Activated B cell treated with CpG ODN at 0.5 μM for 24 hours (primary cell): ENCODE measurements around the gene JADE1. TPM values are rescaled to one million over a fixed set of nuclear protein-coding genes. Genes with fewer than 3 reads are reported as not detected.
A peak's percentile ranks its signal among the peaks of the same experiment; 100 is the strongest.

Experiments
- ATAC-seq: fragments of 200-7000 bp; cut with Tn5 transposase; one replicate; pipeline ENCODE4 v1.10.0; 2021; ENCODE audit warnings: low read depth, mild to moderate bottlenecking, moderate library complexity
- CTCF ChIA-PET: fragments of 350-600 bp; sonication (Branson Sonifier 250); formaldehyde crosslinking; loops from one replicate; lab custom pipeline; 2021; ENCODE audit warnings: antibody characterized with exemption; lab: Charles Lee
- POLR2A ChIA-PET: fragments of 350-600 bp; sonication (Branson Sonifier 250); formaldehyde crosslinking; loops from one replicate; lab custom pipeline; 2021; ENCODE audit warnings: antibody characterized with exemption; lab: Charles Lee
- DNase-seq: peaks from one replicate; pipeline ENCODE4 v3.0.0; 2022
- H3K27ac Mint-ChIP-seq: one replicate; pipeline ENCODE4 v1.8.0; 2020; ENCODE audit warnings: mixed read lengths
- H3K27me3 Mint-ChIP-seq: one replicate; pipeline ENCODE4 v1.8.0; 2021; ENCODE audit warnings: mixed read lengths
- H3K36me3 Mint-ChIP-seq: one replicate; pipeline ENCODE4 v1.8.0; 2021; ENCODE audit warnings: low read depth, mixed read lengths
- H3K4me1 Mint-ChIP-seq: one replicate; pipeline ENCODE4 v1.8.0; 2021; ENCODE audit warnings: mixed read lengths
- H3K4me3 Mint-ChIP-seq: one replicate; pipeline ENCODE4 v1.8.0; 2020; ENCODE audit warnings: mild to moderate bottlenecking, mixed read lengths
- H3K9me3 Mint-ChIP-seq: one replicate; pipeline ENCODE4 v1.8.0; 2020; ENCODE audit warnings: mixed read lengths
- CTCF ChIP-seq: fragments of 200-600 bp; IDR thresholded peaks from one replicate; pipeline ENCODE4 v1.8.0; 2022; ENCODE audit warnings: antibody characterized with exemption, mild to moderate bottlenecking
- intact Hi-C: fragments of 100-400 bp; cut with micrococcal nuclease; formaldehyde crosslinking; loops from one replicate; pipeline ENCODE4 v1.15.1; 2024
- total RNA-seq: library from RNA; stranded (reverse); gene quantifications from 2 replicates; pipeline ENCODE4 v1.2.3, GENCODE V29; 2022

Gene JADE1
- 26.2 and 29.2 TPM in 2 replicates for total RNA-seq

- ATAC-seq (peak; percentile 69), DNase-seq (peak; percentile 79)
- peak within 1 kb of the TSS; percentile 97 for H3K4me3 Mint-ChIP-seq
- H3K4me1 Mint-ChIP-seq = peaks cover 15% of the 10 kb centered on the region
- peak within 1 kb of the TSS; percentile 98 for H3K27ac Mint-ChIP-seq
- no peak for TF ChIP-seq CTCF
- H3K36me3 Mint-ChIP-seq = peaks cover 9% of the 10 kb centered on the region
- H3K27me3 Mint-ChIP-seq = no peaks in the 10 kb centered on the region
- no peaks in the 10 kb centered on the region for H3K9me3 Mint-ChIP-seq
- ChIA-PET POLR2A (interaction anchor here (0.6 to 1.5 kb wide), 16 partner anchors 11 to 973 kb away, joined by 3 to 14 read pairs (median 5); partner anchors contain the start of genes ABHD18, MFSD8 and SCLT1), CTCF (interaction anchor here (0.6 to 0.8 kb wide), 3 partner anchors 21 to 355 kb away, joined by 3 read pairs; partner anchors contain the start of gene SCLT1)
- intact Hi-C loops = loop anchor here (1.0 to 5.0 kb wide), 9 partner anchors 27 to 929 kb away; partner anchors contain the start of genes LARP1B and PLK4
Measured at GRCh38 chr4:128809477-128810330, at the start of gene JADE1. Gene JADE1 (plus strand): TSS chr4:128809700. CDS start chr4:128831759, 22,059 bp downstream.

- no peaks in the 10 kb centered on the region for H3K36me3 Mint-ChIP-seq
- CTCF ChIA-PET = no interaction called here
- ATAC-seq (no peak), DNase-seq (no peak)
- POLR2A ChIA-PET = no interaction called here
- intact Hi-C loops = no loop called here
- H3K4me1 Mint-ChIP-seq = no peaks in the 10 kb centered on the region
- no peak for TF ChIP-seq CTCF
- H3K9me3 Mint-ChIP-seq = no peaks in the 10 kb centered on the region
- no peak overlapping the region for H3K27ac Mint-ChIP-seq
- H3K4me3 Mint-ChIP-seq = no peak overlapping the region
- peaks cover 7% of the 10 kb centered on the region for H3K27me3 Mint-ChIP-seq
Measured at GRCh38 chr4:128766781-128767180, 42.7 kb upstream of the JADE1 start.

- no peaks in the 10 kb centered on the region for H3K9me3 Mint-ChIP-seq
- no peak for TF ChIP-seq CTCF
- intact Hi-C loops = no loop called here
- no peak for ATAC-seq
- no peaks in the 10 kb centered on the region for H3K36me3 Mint-ChIP-seq
- no peak overlapping the region for H3K4me3 Mint-ChIP-seq
- no peak overlapping the region for H3K27ac Mint-ChIP-seq
- DNase-seq = no peak
- H3K4me1 Mint-ChIP-seq = no peaks in the 10 kb centered on the region
- CTCF ChIA-PET = no interaction called here
- POLR2A ChIA-PET = no interaction called here
- H3K27me3 Mint-ChIP-seq = peaks cover 7% of the 10 kb centered on the region
Measured at GRCh38 chr4:128768373-128768996, 41.0 kb upstream of the JADE1 start.

- POLR2A ChIA-PET = no interaction called here
- Mint-ChIP-seq H3K4me1 (no peaks in the 10 kb centered on the region), H3K27me3 (peaks cover 7% of the 10 kb centered on the region), H3K27ac (no peak overlapping the region), H3K4me3 (no peak overlapping the region), H3K9me3 (no peaks in the 10 kb centered on the region), H3K36me3 (no peaks in the 10 kb centered on the region)
- TF ChIP-seq CTCF = no peak
- ATAC-seq (no peak), DNase-seq (no peak)
- intact Hi-C loops = no loop called here
- CTCF ChIA-PET = no interaction called here
Measured at GRCh38 chr4:128769011-128769410, 40.5 kb upstream of the JADE1 start.

GRCh38 chr4:128770807-128771206 is 38.7 kb upstream of the JADE1 start:
- POLR2A ChIA-PET = no interaction called here
- intact Hi-C loops = no loop called here
- CTCF ChIA-PET = no interaction called here
- Mint-ChIP-seq H3K4me3 (no peak overlapping the region), H3K27me3 (peaks cover 2% of the 10 kb centered on the region), H3K36me3 (no peaks in the 10 kb centered on the region), H3K27ac (no peak overlapping the region), H3K4me1 (no peaks in the 10 kb centered on the region), H3K9me3 (no peaks in the 10 kb centered on the region)
- ATAC-seq (no peak), DNase-seq (no peak)
- no peak for TF ChIP-seq CTCF
